A673 (cell line): ENCODE data around the gene YES1.

ENCODE experiments used
- EZH2 ChIP-seq: fragments of 200-600 bp; sonication (generic); IDR thresholded peaks from 2 replicates; pipeline ENCODE4 v1.6.1; 2017; ENCODE audit warnings: borderline replicate concordance, low read depth, mild to moderate bottlenecking, mixed read lengths, antibody characterized with exemption, low read length; ENCODE audit not compliant: poor library complexity, severe bottlenecking
- TF ChIP-seq, protein P1 (sequence below): fragments of 300-800, 200-600 bp; sonication (generic); conservative IDR thresholded peaks from 2 replicates; pipeline ENCODE4 v1.5.1; 2017; ENCODE audit warnings: low read depth, mild to moderate bottlenecking, antibody characterized with exemption, low read length, moderate library complexity, mixed read lengths

DNA sequence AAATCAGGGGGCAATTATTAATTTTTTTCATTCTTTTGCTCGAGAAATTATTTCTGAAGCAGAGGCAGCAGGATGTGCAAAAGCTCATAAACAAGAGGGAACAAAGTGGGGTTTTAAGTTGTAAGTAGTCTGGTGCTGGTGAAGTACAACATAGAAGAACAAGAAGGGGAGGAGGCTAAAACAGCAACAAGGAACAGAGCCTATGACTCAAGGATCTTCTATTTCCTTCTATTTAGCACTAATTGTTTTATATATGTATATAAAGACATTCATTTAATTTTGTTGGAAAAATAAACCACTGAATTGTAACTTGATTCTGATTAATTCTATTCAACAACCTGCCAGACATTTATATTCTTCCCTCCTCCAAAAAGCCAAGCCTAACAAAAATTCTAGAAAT, 35.0 kb downstream of the YES1 start:
- TF ChIP-seq, protein P1, sequence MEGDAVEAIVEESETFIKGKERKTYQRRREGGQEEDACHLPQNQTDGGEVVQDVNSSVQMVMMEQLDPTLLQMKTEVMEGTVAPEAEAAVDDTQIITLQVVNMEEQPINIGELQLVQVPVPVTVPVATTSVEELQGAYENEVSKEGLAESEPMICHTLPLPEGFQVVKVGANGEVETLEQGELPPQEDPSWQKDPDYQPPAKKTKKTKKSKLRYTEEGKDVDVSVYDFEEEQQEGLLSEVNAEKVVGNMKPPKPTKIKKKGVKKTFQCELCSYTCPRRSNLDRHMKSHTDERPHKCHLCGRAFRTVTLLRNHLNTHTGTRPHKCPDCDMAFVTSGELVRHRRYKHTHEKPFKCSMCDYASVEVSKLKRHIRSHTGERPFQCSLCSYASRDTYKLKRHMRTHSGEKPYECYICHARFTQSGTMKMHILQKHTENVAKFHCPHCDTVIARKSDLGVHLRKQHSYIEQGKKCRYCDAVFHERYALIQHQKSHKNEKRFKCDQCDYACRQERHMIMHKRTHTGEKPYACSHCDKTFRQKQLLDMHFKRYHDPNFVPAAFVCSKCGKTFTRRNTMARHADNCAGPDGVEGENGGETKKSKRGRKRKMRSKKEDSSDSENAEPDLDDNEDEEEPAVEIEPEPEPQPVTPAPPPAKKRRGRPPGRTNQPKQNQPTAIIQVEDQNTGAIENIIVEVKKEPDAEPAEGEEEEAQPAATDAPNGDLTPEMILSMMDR = no peak
- TF ChIP-seq EZH2 = no peak
